NCI-H345 treated with DMSO at 0.1 percent for 48 hours (cell line): Measurements from ENCODE around the gene PAQR5.
"Not testable (repeated sequence)": the region's sequence is repeated elsewhere in the genome, so short reads cannot be mapped to it uniquely, and the experiment has no call there.

Experiments
- DNase-seq: peaks from one replicate; lab custom pipeline; 2025; ENCODE audit not compliant: unreplicated experiment; lab: John Stamatoyannopoulos, UW

The PAQR5 gene

GRCh38 chr15:69314736-69315135 is 16.0 kb downstream of the PAQR5 start:
- DNase-seq, result no peak

GRCh38 chr15:69315402-69316110 is 16.8 kb downstream of the PAQR5 start:
- DNase-seq, result no peak

GRCh38 chr15:69316291-69316690 is 17.6 kb downstream of the PAQR5 start:
- DNase-seq, result no peak

- no peak for DNase-seq
Measured at GRCh38 chr15:69317392-69317841, 18.7 kb downstream of the PAQR5 start.

- no peak for DNase-seq
Measured at GRCh38 chr15:69318033-69318432, 19.3 kb downstream of the PAQR5 start.

- no peak for DNase-seq
Measured at GRCh38 chr15:69319384-69320375, 21.0 kb downstream of the PAQR5 start.

GRCh38 chr15:69320977-69321554 is 22.4 kb downstream of the PAQR5 start:
- no peak for DNase-seq

GRCh38 chr15:69323893-69324430 is 25.2 kb downstream of the PAQR5 start:
- no peak for DNase-seq

GRCh38 chr15:69324565-69324964 is 25.9 kb downstream of the PAQR5 start:
- no peak for DNase-seq

- no peak for DNase-seq
Measured at GRCh38 chr15:69325456-69325971, 26.8 kb downstream of the PAQR5 start.

- no peak for DNase-seq
Measured at GRCh38 chr15:69328080-69328479, 29.4 kb downstream of the PAQR5 start.

- no peak for DNase-seq
Measured at GRCh38 chr15:69328739-69329138, 30.0 kb downstream of the PAQR5 start.

- no peak for DNase-seq
Measured at GRCh38 chr15:69337138-69337537, 38.4 kb downstream of the PAQR5 start.

GRCh38 chr15:69338535-69339213 is 40.0 kb downstream of the PAQR5 start:
- no peak for DNase-seq

- DNase-seq, result not testable (repeated sequence)
Measured at GRCh38 chr15:69339214-69339543, 40.5 kb downstream of the PAQR5 start.

- no peak for DNase-seq
Measured at GRCh38 chr15:69340243-69340900, 41.7 kb downstream of the PAQR5 start.

- no peak for DNase-seq
Measured at GRCh38 chr15:69341356-69341755, 42.6 kb downstream of the PAQR5 start.

GRCh38 chr15:69342460-69343076 is 43.9 kb downstream of the PAQR5 start:
- DNase-seq, result no peak

- DNase-seq, result no peak
Measured at GRCh38 chr15:69343133-69343532, 44.4 kb downstream of the PAQR5 start.

- DNase-seq, result no peak
Measured at GRCh38 chr15:69344238-69344637, 45.5 kb downstream of the PAQR5 start.
